Measurements from ENCODE around the gene CPNE5. TPM values are rescaled to one million over a fixed set of nuclear protein-coding genes. Genes with fewer than 3 reads are reported as not detected.

Gene CPNE5
- total RNA-seq, 1 donor from 2014 or later: 59.1 TPM

DNA sequence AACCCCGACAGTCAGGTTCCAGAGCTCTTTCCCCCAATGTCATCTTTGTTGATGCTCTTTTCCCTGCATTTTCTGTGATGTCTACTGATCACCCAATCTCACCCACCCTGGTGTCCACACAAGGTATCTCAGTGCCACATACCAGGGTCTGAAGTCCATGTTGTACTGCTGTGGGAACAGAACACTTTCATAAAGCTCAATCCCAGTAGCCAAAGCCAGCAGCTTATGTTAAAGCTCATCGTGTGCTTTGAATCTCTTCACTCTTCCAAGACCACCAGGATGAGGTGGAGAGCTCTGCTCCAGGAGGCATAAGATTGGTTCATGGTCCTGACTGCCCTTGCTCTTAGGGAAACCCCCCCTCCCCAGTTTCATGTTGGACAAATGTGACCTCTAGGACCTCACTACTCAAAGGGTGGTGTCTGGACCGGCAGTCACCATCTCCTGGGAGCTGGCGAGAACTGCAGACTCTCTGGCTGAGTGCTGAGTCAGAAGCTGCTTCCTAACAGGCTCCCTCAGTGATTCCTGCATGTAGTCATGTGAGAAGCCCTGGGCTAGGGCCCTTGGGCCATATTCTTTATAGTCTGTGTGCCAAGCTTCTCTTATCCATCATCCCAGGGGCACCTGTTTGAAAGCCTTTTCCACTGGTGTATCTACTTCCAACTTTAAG is 13.4 kb upstream of the CPNE5 start:
- no peak overlapping the region for H3K27ac Mint-ChIP-seq
- POLR2A ChIA-PET: interaction anchor here (0.8 to 1.0 kb wide), 2 partner anchors 22 to 87 kb away, joined by 3 read pairs; partner anchors contain the start of gene PPIL1
- H3K27me3 Mint-ChIP-seq: peaks cover 2% of the 10 kb centered on the region
- TF ChIP-seq, protein P1, sequence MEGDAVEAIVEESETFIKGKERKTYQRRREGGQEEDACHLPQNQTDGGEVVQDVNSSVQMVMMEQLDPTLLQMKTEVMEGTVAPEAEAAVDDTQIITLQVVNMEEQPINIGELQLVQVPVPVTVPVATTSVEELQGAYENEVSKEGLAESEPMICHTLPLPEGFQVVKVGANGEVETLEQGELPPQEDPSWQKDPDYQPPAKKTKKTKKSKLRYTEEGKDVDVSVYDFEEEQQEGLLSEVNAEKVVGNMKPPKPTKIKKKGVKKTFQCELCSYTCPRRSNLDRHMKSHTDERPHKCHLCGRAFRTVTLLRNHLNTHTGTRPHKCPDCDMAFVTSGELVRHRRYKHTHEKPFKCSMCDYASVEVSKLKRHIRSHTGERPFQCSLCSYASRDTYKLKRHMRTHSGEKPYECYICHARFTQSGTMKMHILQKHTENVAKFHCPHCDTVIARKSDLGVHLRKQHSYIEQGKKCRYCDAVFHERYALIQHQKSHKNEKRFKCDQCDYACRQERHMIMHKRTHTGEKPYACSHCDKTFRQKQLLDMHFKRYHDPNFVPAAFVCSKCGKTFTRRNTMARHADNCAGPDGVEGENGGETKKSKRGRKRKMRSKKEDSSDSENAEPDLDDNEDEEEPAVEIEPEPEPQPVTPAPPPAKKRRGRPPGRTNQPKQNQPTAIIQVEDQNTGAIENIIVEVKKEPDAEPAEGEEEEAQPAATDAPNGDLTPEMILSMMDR (IDR thresholded peaks at IDR 0.05): no peak
- H3K36me3 Mint-ChIP-seq (ENCODE audit: low read depth): peaks cover 59% of the 10 kb centered on the region
- no peaks in the 10 kb centered on the region for H3K9me3 Mint-ChIP-seq
- ATAC-seq (ENCODE audit: low read depth) (no peak), DNase-seq (no peak)
- H3K4me3 Mint-ChIP-seq: no peak overlapping the region
- peaks cover 6% of the 10 kb centered on the region for H3K4me1 Mint-ChIP-seq
- CTCF ChIA-PET: interaction anchor here (0.7 to 5.7 kb wide), 8 partner anchors 11 to 237 kb away, joined by 3 to 67 read pairs (median 4); partner anchors contain the start of genes CDKN1A and PPIL1
- intact Hi-C loops (cut with micrococcal nuclease): loop anchor here (5.0 kb wide), 1 partner anchor 70 kb away; no protein-coding TSS in a partner anchor

GRCh38 chr6:36851626-36852025 is 12.4 kb upstream of the CPNE5 start:
- DNase-seq: no peak
- ChIA-PET CTCF (interaction anchor here (0.8 to 5.7 kb wide), 8 partner anchors 8 to 236 kb away, joined by 3 to 67 read pairs (median 6); partner anchors contain the start of gene PPIL1), POLR2A (interaction anchor here (0.9 kb wide), 1 partner anchor 23 kb away, joined by 3 read pairs; the partner anchor contains the start of gene PPIL1)
- intact Hi-C loops (cut with micrococcal nuclease): loop anchor here (1.0 to 5.0 kb wide), 3 partner anchors 69 to 236 kb away; no protein-coding TSS in a partner anchor
- Mint-ChIP-seq H3K9me3 (no peaks in the 10 kb centered on the region), H3K4me1 (peaks cover 6% of the 10 kb centered on the region), H3K27me3 (peaks cover 2% of the 10 kb centered on the region), H3K36me3 (ENCODE audit: low read depth) (peaks cover 53% of the 10 kb centered on the region), H3K4me3 (no peak overlapping the region), H3K27ac (no peak overlapping the region)
- ATAC-seq (ENCODE audit: low read depth): no peak
- TF ChIP-seq, protein P1 (IDR thresholded peaks at IDR 0.05): no peak

GRCh38 chr6:36851149-36851614 is 11.9 kb upstream of the CPNE5 start:
- TF ChIP-seq, protein P1 (IDR thresholded peaks at IDR 0.05): no peak
- DNase-seq (no peak), ATAC-seq (ENCODE audit: low read depth) (no peak)
- no peaks in the 10 kb centered on the region for H3K9me3 Mint-ChIP-seq
- intact Hi-C loops (cut with micrococcal nuclease): loop anchor here (1.0 to 5.0 kb wide), 3 partner anchors 69 to 236 kb away; no protein-coding TSS in a partner anchor
- peaks cover 49% of the 10 kb centered on the region for H3K36me3 Mint-ChIP-seq (ENCODE audit: low read depth)
- H3K4me3 Mint-ChIP-seq: no peak overlapping the region
- H3K27ac Mint-ChIP-seq: no peak overlapping the region
- ChIA-PET POLR2A (interaction anchor here (0.9 kb wide), 1 partner anchor 24 kb away, joined by 3 read pairs; the partner anchor contains the start of gene PPIL1), CTCF (interaction anchor here (1.0 to 5.7 kb wide), 6 partner anchors 9 to 236 kb away, joined by 5 to 67 read pairs (median 7); no protein-coding TSS in a partner anchor)
- peaks cover 6% of the 10 kb centered on the region for H3K4me1 Mint-ChIP-seq
- H3K27me3 Mint-ChIP-seq: peaks cover 2% of the 10 kb centered on the region

- TF ChIP-seq, protein P1 (IDR thresholded peaks at IDR 0.05): no peak
- ATAC-seq (ENCODE audit: low read depth): no peak
- H3K4me3 Mint-ChIP-seq: no peak overlapping the region
These were observed 10.8 kb upstream of the CPNE5 start for GRCh38 chr6:36850021-36850420.

More at GRCh38 chr6:36850021-36850420, 10.8 kb upstream of the CPNE5 start:
- Mint-ChIP-seq H3K4me1 (peaks cover 6% of the 10 kb centered on the region), H3K27me3 (peaks cover 2% of the 10 kb centered on the region), H3K27ac (no peak overlapping the region), H3K36me3 (ENCODE audit: low read depth) (peaks cover 37% of the 10 kb centered on the region), H3K9me3 (no peaks in the 10 kb centered on the region)
- DNase-seq: no peak
- ChIA-PET CTCF (interaction anchor here (0.8 to 5.7 kb wide), 7 partner anchors 13 to 235 kb away, joined by 3 to 67 read pairs (median 4); partner anchors contain the start of genes MTCH1 and PPIL1), POLR2A (no interaction called here)
- intact Hi-C loops (cut with micrococcal nuclease): loop anchor here (5.0 kb wide), 1 partner anchor 68 kb away; no protein-coding TSS in a partner anchor

Measured in activated B cell treated with CpG ODN at 0.5 μM for 24 hours (primary cell).